Muscle of arm (tissue), 12 donors: ENCODE results near the gene GPR146. TPM values are rescaled to one million over a fixed set of nuclear protein-coding genes. Genes with fewer than 3 reads are reported as not detected.
A peak's percentile ranks its signal among the peaks of the same experiment; 100 is the strongest.

Experiments
- DNase-seq: peaks from one replicate; pipeline ENCODE4 v3.0.0-alpha.2; 2013
- polyA plus RNA-seq, 12 donors: library from polyadenylated mRNA; unstranded; fragments of 120-200 nt; gene quantifications; one replicate each; pipeline ENCODE4 v1.2.1, GENCODE V29; 2013; ENCODE audit not compliant: insufficient read length in 12 of 12

Gene GPR146
- polyA plus RNA-seq, 12 donors: 2.0 to 4.8 (median 3.3) TPM; not detected in 2

DNA sequence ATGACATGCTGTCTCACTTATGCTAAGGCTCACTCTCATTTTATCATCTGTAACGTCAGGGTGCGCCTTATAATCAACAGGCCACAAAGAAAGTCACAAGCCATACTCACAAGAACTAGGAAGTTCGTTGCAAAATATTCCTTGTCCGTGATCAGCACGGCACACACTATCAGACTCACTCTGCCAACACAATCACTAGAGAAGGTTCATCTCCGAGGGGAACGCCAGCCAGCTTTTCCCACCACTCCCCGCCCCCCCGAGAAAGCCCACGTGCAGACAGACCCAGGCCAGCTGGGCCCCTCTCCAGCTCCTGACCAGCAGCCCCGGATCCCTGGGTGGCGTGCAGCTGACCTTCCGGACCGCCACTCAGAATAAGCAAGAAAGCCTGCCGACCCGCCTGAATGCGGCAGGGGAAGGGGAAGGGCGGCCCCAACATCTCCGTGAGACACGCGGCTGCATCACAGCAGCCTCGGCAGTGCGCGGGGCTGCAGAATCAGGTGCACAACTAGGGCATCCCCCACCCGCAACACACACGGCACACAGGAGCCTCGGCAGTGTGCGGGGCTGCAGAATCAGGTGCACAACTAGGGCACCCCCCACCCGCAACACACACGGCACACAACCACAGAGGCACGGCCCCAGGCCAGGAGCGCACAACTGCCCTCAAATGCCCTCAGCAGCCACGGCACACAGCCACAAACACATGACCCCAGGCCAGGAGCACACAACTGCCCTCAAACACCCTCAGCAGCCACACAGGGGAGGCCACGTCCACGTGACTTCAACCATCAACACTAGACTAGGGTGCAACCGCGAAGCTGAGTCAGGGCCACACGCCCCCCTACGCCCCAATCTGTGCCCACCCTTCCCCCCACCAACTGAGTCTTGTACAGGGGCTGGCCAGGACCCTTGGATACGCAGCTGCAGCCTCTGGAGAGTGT, 2.5 kb upstream of the GPR146 start:
- no peak for DNase-seq

DNA sequence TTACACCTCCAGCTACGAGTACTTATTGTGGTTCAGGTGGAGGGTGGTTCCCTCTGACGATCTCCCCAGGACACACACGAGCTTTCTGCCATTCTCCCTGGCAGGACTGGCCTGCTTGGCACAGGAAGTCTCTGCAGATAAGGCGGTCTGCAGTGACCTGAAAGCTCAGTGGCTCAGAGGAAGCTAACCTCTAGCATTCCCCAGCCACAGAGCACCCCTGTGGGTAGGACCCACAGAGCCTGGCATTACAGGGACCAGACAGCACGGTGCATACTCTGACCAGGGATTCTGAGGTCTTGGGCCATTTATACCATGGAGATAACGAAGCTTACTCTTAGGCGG, 1.9 kb upstream of the GPR146 start:
- no peak for DNase-seq

DNA sequence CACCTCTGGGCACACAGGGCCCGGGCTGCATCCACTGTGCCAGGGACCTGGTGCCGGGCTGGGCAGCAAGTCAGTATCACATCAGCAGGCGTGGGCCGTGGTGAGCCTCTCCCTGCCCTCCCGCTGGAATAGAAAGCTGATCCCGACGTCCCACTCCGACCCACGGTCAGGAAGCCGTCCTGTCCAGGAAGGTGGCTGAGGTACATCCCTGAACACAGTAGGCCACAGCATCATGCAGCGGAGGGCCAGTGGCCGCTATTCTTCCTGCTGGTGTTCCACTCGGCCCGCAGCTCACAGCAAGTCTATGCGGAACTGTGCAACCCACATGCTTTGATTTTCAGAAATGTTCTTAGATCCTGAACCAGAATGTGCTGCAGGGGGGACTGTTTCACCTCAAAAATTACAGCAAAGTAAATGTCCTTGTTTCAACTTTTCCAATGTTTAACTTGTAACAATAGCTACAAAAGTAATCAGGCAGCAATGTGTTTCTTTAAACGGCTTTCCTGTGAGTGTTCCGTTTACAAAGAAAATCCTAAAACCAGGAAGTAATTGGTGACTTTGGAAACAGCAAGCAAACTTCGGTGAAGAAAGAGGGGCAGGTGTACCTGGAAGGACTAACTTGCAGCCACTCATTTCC, 676 bp upstream of the GPR146 start:
- no peak for DNase-seq

DNA sequence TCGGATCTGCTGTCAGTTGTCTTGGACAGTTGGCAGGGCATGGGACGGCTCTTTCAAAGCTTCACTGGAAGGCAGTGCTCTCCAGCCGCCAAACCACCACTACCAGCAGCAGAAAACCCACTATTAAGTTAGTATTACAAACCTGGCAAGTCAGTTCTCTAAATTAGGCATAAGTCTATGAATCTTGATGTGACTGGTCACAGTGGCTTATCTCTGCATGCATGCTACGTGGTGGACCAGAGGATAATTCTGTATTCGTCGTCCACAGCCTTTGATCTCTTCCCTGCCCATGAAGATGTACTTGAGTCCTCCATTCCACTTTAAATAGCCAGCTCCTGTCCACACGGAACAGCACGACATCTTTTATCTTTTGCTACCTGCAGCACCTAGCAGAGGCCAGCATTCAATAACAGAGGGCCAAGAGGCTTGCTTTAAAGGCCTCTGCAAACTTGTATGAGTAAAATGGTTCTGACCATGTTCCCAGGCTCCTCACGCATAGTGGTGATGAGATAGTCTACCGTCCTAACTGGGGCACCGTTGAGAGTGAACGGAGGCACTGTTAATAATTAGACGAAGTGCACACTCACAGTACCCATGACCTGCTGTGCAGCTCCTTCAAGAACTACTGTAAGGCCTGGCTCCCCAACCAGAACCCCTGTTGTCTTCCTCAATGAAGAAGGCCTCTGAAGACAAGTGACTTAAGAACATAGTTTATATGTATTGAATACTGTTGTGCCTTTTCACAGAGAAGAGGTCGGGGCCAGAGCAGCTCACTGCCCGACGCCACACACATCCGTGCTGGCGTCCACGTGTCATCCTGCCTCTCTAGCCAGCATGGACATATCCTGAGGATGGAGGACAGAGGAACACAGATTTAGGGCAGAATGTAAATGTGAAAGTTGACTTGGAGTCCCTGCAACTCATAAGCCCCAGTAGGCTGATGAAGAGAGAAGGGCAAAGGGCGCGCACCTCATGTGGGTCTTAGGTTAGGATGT, 1.0 kb downstream of the GPR146 start:
- DNase-seq: no peak

DNA sequence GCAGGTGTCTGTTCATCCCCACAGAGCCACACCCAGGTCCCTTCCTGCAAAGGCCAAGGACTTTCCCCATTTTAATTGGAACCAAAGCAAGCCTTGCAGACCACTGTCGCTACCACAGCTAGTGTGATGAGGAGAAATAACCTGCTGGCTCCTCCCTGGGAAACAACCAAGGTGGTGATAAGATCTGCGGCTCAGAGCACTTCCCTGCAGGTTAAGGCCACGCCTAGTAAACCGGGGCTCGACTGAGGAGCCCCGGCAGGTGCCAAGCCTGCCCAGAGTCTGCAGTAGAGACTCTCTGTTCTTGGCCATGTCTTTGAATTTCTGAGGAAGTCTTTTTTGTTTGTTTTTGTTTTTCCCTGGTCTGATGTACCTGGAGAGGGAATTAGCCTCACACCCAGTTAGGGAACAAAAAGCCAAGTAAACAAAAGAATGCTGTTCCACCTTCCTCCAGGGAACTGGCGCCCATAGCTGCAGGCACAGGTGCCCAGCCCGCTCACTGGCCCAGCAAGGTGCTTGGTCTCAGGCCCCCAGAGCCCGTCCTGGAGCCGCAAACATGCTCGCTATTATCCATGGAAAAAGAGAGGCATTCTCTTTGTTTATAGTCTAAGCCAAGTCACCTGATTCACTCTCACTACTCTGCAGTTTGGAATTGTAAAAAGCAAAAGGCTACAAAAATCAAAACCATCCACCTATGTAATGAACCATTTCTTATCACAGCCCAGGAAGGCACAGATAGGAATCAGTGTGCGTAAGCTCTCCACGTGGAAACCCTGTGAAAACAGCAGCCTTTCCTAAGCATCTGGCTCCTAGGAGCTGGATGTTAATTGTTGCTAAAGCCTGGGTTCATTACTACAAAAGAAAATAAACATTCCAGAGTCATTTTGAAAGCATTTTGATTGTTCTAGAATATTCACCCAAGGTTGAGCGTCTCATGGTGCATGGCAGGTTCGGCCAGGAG, 2.7 kb downstream of the GPR146 start:
- no peak for DNase-seq

DNA sequence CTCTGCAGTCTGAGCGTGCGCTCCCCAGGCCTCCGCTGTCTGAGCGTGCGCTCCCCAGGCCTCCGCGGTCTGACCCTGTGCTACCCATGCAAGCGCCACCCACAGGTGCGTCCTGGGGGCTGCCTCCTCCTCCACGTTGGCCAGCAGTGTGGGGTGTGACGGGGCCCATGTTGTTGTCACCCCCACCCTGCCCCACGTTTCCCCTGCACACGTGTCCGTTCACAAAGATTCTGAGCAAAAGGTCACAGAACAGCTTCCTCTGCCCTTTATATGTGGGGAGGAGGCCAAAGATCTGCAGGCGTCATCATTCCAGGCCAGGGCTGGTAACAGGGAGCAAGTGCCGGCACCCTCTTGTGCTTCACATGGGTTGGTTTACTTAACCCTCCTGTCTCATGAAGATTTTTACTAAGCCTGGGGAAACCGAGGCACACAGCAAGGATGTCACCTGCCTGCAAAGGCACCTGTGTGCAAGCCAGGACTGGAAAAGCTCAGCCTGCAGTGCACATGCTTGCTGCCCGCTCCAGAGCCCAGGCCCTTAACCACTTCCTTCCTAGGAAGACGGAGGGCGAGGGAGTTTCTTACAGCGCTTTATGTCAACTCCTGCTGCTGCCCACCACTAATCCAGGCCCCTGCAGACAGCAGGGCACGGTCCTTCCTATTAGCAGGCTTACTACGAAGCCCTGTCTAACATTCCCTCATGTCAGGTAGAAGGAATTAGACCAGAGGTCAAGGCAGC, 4.8 kb downstream of the GPR146 start:
- DNase-seq: no peak

DNA sequence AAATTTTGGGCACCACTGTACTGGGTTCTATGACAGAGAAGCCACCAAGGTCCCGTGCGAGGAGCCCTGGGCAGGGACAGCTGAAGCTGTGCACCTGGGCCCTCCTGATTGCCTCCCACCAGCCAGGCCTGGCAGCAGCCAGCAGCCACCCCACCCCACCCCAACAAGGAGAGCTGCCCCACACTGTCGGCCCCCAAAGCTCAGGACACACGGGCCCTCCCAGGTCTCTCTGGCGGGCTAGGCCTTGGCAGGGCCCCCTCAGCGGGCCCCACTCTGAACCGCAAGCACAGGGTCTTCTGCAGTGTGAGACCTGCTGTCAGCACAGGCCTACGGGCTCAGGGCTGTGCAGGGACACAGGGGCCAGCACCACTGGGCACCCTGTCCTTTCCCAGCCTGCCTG, 5.5 kb downstream of the GPR146 start:
- no peak for DNase-seq

DNA sequence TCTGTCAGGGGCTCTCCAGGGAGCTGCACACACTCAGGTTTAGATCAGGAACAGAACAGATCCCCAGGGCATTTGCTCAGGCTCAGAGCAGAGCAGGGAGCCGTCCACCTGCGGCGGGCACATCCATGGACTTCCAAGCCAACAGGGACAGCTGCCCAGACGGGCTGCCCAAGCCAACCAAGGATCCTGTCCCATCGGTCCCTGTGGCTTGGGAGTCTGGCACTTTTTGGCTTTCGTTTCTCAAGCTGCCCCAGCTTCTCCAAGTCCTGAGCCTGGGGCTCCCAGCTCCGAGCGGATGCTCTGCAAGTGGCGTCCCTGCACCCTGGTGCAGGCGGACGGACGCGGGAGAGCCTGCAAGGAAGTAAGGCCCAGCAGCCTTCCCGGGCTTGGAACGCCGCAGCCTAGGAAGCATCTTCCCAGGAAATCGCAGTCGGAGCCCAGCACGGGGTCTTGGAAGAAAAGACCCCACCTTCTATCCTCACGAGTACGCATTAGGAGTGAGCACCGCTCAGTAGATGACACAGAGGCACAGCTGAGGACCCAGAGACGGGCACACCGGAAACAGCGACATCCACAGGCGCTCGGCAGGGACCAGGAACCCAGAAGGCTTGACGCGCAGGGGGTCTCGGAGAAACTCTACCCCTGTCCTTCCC, 6.0 kb downstream of the GPR146 start:
- DNase-seq: no peak

DNA sequence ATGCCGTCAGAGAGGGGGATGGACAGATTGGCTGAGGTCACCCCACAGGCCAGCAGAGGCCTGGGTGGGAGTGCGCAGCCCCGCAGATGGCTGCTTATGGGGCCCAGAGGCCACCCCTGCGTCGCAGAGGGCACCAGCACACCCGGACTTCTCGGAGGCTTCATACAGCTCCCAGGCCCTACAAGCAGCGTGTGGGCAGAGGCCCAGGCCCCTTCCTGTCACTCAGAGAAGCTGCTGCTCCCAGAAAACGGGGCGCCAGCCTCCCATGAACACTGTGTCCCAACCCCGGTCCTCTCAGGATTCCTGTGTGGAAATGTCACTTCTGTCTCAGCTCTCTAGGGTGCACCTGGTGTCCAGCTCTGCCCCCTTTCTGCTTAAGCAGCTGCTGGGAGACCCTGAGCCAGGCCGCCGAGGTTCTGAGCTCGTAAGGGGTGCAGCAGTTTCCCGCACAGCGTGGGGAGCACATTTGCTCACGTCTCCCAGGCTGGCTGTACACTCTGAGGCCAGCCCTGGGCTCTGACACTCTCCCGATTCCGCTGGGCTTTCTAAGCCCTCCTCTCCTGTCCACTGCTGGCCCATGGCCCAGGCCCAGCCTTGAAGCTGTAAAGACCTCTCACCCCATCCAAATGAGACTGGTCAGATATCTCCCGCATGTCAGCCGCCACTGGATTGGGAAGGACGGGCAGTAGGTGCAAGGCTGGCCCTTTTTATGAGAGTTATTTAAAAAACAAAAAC, 6.8 kb downstream of the GPR146 start:
- DNase-seq: no peak

DNA sequence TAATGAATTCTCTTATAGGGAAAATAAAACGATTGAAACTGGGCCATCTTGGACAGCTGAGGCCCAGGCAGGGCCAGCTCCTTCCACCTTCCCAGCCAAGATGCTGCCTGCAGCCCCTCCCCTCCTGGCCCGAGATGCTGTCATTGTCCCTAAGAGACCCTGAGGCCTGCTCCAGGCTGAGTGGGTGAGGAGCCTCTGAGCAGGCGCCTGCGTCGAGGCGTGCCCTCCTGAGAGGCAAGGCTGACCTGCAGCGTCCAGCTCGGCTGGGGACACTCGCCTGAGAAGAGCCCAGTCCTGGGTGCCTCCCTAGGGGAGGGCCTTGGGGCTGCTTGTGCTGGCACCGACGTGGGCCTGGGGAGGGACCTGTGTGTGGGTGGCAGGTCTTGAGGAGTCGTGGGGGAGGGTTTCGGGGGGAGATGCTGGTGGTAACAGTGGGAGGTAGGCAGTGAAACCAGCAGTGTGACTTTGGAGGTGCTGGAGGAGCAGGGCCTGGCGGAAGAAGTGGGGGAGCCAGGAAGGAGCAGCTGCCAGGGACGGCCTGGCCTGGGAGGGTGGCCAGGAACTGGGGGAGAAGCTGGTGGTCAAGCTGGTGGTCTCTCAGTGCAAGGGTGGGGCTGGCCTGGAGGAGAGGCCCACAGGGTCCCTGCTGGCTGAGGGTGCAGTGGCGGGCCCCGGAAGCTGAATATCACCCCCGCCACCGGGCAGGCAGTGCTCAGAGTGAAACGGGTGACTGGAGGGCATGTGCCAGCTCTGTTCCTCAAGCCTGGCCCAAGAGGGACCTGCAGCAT, 7.9 kb downstream of the GPR146 start:
- DNase-seq: no peak

DNA sequence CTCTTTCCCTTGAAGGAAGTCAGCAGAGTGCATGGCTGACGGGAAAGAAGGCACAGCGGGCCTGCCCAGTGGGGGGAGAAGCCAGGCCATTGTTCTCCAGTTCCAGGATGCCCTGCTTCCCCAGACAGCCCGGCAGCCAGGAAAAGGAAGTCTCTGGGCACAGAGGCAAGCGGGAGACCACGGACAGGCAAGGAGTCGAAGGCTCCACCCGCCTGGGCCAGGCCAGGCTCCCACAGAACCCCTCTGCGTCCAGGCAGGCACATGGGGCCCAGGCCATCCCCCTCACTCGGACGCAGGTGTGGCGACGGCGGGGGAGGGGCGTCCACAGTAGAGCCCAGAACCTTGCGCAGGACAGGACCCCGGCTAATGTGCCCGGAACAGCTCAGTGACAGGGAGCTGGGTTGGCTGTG, 8.7 kb downstream of the GPR146 start:
- DNase-seq: no peak

DNA sequence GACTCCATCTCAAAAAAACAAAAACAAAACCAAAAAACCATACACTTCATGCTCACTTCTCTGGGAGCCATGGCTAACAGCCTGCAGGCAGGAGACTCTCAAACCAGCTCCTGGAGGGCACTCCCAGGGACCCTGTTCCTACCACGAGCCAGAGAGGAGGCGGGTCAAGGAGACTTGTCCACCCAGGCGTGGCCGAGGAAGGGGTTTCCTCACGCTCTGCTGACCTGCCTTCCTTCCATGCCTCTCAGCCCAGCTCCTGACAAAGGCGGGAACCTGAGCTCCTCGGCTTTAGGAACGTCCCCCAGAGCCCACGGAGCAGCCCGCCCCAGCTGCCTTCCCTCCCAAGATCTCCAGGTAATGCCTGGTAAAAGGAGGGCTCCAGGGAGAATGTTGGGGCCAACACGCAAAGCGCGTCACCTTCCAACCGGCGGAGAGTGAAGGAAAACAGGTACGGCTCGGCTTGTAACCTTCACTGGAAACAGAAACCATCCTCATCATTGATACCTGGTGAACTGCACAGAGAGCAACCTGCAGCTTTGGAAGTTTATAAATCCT, 9.5 kb downstream of the GPR146 start:
- no peak for DNase-seq

DNA sequence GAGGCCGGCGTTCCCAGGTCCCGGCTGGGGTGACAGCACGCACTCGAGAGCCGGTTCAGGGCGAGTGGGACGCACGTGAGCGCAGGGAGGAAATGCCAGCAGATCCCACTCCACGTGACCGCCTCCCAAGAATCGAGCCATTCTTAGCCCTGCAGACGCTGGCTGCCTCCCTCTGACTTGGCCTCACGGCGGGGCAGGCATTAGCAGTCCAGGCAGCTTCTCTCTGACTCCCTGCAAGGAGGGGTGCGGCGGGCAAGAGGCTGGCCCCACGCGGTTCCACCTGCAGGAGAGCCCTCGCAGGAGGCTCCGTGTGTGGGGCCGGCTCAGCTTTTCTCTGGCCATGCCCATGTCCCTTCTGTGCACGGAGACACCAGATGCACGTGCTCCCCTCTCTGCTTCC, 10.1 kb downstream of the GPR146 start:
- DNase-seq: no peak

DNA sequence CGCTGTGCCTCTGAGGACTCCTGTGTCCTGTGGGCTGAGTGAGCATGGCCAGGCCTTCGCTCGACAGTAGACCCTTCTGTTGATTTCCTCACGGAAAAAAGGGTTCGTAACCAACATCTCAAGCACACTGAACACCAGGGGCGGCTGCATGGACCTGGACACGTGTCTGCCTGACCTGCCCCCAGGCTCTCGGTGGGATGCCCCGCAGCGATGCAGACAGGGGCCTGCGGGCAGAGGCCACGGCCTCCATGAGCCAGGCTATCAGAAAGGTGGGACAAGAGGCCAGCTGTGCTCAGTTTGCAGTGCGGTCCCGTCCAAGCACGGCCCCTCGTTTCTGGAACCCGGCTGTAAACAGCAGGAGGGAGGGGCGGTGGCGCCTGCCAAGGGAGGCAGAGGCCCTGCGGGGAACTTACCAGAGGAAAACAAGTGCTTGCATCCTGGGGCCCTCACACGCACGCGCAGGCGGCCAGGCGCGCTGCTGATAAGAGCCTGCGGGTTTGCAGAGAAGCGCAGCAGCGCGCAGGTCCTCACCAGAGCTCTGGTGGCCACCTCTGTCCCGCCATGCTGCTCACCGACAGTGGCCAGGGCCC, 10.6 kb downstream of the GPR146 start:
- peak; percentile 74 for DNase-seq

DNA sequence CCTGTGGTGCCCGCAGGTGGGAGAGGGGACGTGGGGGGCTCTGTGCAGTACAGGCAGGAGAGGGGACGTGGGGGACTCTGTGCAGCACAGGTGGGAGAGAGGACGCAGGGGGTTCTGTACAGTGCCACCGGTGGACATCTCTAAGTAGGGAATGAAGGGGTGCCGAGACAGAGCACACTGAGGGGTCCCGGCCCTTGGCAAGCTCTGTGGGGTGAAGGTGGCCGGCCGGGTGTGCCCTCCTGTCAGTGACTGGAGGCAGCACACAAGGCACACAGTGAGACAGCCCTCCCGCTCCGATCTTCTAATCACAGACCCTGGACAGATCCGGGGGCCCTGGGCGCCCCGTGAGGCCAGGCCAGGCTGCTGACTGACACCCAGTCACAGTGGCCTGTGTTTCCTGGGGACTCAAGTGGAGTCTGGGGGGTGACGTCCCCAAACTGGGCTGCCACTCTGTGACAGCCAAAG, 11.2 kb downstream of the GPR146 start:
- no peak for DNase-seq

DNA sequence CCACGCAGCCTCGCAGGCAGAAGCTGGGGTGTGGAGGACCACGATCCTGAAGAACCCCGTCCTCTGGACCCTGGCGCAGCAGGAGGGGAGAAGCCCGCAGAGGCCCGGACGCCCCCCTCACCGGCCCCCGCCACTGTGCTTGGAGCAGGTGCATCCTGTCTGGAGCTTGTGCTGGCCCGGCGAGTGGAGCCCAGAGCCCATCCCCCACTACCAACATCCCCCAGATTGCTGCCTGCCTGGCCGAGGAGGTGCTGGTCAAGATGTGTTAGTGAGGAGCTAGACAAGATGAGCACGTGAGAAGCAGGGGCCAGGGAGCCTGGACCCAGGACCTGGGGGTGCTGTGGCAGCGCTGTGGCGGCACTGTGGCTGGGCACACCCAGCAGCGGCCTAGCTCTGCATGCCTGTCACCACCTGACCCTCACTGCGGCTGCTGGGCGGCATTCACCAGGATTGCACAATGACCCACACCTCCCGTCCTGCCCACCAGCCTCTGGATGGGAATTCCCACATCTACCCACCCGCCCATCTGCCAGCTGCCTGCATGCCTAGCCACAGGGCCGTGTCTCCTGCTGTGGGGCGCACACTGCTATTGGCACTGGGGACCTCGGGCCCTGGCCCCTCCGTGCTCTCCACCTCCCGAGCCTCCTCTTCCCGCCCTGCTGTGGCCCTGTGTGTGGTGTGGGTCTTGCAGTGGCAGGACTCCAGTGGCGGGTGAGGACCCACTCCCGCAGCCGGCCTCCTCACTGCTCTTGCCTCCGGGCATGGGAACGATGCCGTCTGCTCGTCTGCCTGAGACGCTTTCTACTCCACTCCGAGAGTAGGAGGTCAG, 11.8 kb downstream of the GPR146 start:
- no peak for DNase-seq
